IMR-90 (cell line): ENCODE data around the gene HSD3B1. TPM values are rescaled to one million over a fixed set of nuclear protein-coding genes. Genes with fewer than 3 reads are reported as not detected.

ENCODE experiments used
- ATAC-seq: fragments of 200-7000 bp; cut with Tn5 transposase; 2 replicates; pipeline ENCODE4 v1.9.1; 2020; ENCODE audit warnings: low read depth, mild to moderate bottlenecking, moderate library complexity
- BruUV-seq: library from RNA; stranded (reverse); fragments of 400-500 nt; replicated peaks from 2 replicates; lab custom pipeline; 2021; lab: Mats Ljungman, UMichigan
- CTCF ChIA-PET: fragments of 300-600 bp; formaldehyde crosslinking; extraction: SDS; loops from one replicate; lab custom pipeline; 2021; ENCODE audit warnings: antibody characterized with exemption; lab: Yijun Ruan, JAX
- POLR2A ChIA-PET: fragments of 300-600 bp; sonication (Branson Sonifier 250); formaldehyde crosslinking; loops from one replicate; lab custom pipeline; 2022; ENCODE audit warnings: antibody characterized with exemption; ENCODE audit not compliant: unreplicated experiment; lab: Charles Lee
- DNase-seq: peaks from one replicate; pipeline ENCODE4 v3.0.0; 2013
- H2AFZ ChIP-seq: replicated peaks from 2 replicates; pipeline ENCODE3; 2013; ENCODE audit warnings: low read length, mild to moderate bottlenecking; ENCODE audit not compliant: poor library complexity
- H2AK5ac ChIP-seq: 2 replicates; pipeline ENCODE4 v1.6.1; 2013; ENCODE audit warnings: low read depth, low read length, inconsistent platforms
- H2AK9ac ChIP-seq: replicated peaks from 2 replicates; pipeline ENCODE3; 2013; ENCODE audit warnings: mild to moderate bottlenecking, low read depth, low read length, moderate library complexity; ENCODE audit not compliant: poor library complexity
- H2BK120ac ChIP-seq: 2 replicates; pipeline ENCODE4 v1.6.1; 2013; ENCODE audit warnings: low read depth, low read length, inconsistent platforms
- H2BK15ac ChIP-seq: 3 replicates; pipeline ENCODE4 v1.6.1; 2013; ENCODE audit warnings: low read depth, low read length, inconsistent platforms
- H2BK20ac ChIP-seq: 2 replicates; pipeline ENCODE4 v1.6.1; 2013; ENCODE audit warnings: low read depth, mild to moderate bottlenecking, inconsistent platforms, low read length, moderate library complexity
- H2BK5ac ChIP-seq: 2 replicates; pipeline ENCODE4 v1.6.1; 2013; ENCODE audit warnings: mild to moderate bottlenecking, low read depth, low read length, inconsistent platforms; ENCODE audit not compliant: poor library complexity, severe bottlenecking
- H3K14ac ChIP-seq: replicated peaks from 2 replicates; pipeline ENCODE4 v1.6.1; 2013; ENCODE audit warnings: low read depth, low read length, inconsistent platforms
- H3K18ac ChIP-seq: 2 replicates; pipeline ENCODE4 v1.6.1; 2013; ENCODE audit warnings: low read depth, low read length, control low read depth
- H3K23ac ChIP-seq: 2 replicates; pipeline ENCODE4 v1.6.1; 2013; ENCODE audit warnings: low read depth, low read length, inconsistent platforms
- H3K27ac ChIP-seq: 2 replicates; pipeline ENCODE4 v1.5.1; 2013; ENCODE audit warnings: mild to moderate bottlenecking, control low read depth, low read length; ENCODE audit not compliant: insufficient read depth
- H3K27me3 ChIP-seq: 2 replicates; pipeline ENCODE4 v1.6.1; 2013; ENCODE audit warnings: low read length; ENCODE audit not compliant: control insufficient read depth, insufficient read depth
- H3K36me3 ChIP-seq: 2 replicates; pipeline ENCODE4 v1.6.1; 2013; ENCODE audit warnings: low read length, mixed read lengths; ENCODE audit not compliant: control insufficient read depth, insufficient read depth
- H3K4ac ChIP-seq: 2 replicates; pipeline ENCODE4 v1.6.1; 2013; ENCODE audit warnings: low read depth, low read length, inconsistent platforms
- H3K4me1 ChIP-seq: 2 replicates; pipeline ENCODE4 v1.6.1; 2013; ENCODE audit warnings: low read length, mixed read lengths; ENCODE audit not compliant: control insufficient read depth, insufficient read depth
- H3K4me2 ChIP-seq: 2 replicates; pipeline ENCODE4 v1.6.1; 2013; ENCODE audit warnings: low read depth, mild to moderate bottlenecking, control low read depth, low read length, moderate library complexity
- H3K4me3 ChIP-seq: 2 replicates; pipeline ENCODE4 v1.5.1; 2013; ENCODE audit warnings: low read depth, mild to moderate bottlenecking, control low read depth, low read length, moderate library complexity; ENCODE audit not compliant: insufficient read depth
- H3K56ac ChIP-seq: 2 replicates; pipeline ENCODE4 v1.6.1; 2013; ENCODE audit warnings: low read length, inconsistent platforms; ENCODE audit not compliant: insufficient read depth; ENCODE audit errors: extremely low read depth
- H3K79me1 ChIP-seq, 2 experiments: 2 replicates each; pipeline ENCODE4 v1.6.1; 2013; ENCODE audit warnings: low read length in 2 of 2, inconsistent platforms in 1 of 2, low read depth in 1 of 2
- H3K9ac ChIP-seq: 2 replicates; pipeline ENCODE4 v1.6.1; 2013; ENCODE audit warnings: low read depth, low read length, control low read depth
- H3K9me1 ChIP-seq: 2 replicates; pipeline ENCODE4 v1.6.1; 2013; ENCODE audit warnings: low read length, inconsistent platforms; ENCODE audit not compliant: insufficient read depth
- H3K9me3 ChIP-seq: 2 replicates; pipeline ENCODE4 v1.6.1; 2013; ENCODE audit warnings: low read length; ENCODE audit not compliant: control insufficient read depth, insufficient read depth
- H4K20me1 ChIP-seq: 2 replicates; pipeline ENCODE4 v1.6.1; 2013; ENCODE audit warnings: low read length, inconsistent platforms; ENCODE audit not compliant: insufficient read depth
- H4K5ac ChIP-seq: 2 replicates; pipeline ENCODE4 v1.6.1; 2013; ENCODE audit warnings: mild to moderate bottlenecking, low read depth, low read length, control low read depth
- H4K8ac ChIP-seq, 2 experiments: 2 replicates each; pipeline ENCODE4 v1.6.1; 2013; ENCODE audit warnings: low read depth in 2 of 2, low read length in 2 of 2, control low read depth in 1 of 2, inconsistent platforms in 1 of 2
- H4K91ac ChIP-seq: 2 replicates; pipeline ENCODE4 v1.6.1; 2013; ENCODE audit warnings: low read depth, low read length, inconsistent platforms; ENCODE audit not compliant: insufficient read depth
- BHLHE40 ChIP-seq: fragments of 150-350 bp; IDR thresholded peaks from 2 replicates; pipeline ENCODE4 v1.6.1; 2016; ENCODE audit warnings: mild to moderate bottlenecking, low read depth, low read length
- CEBPB ChIP-seq: IDR thresholded peaks from 2 replicates; pipeline ENCODE4 v1.6.1; 2012; ENCODE audit warnings: low read depth, low read length, improper control_type of control experiment
- CHD1 ChIP-seq: IDR thresholded peaks from 2 replicates; pipeline ENCODE4 v1.6.1; 2012; ENCODE audit warnings: low read depth, low read length, improper control_type of control experiment
- CTCF ChIP-seq: conservative IDR thresholded peaks from 2 replicates; pipeline ENCODE4 v1.5.1; 2012; ENCODE audit warnings: mild to moderate bottlenecking, low read depth, low read length, improper control_type of control experiment
- ELK1 ChIP-seq: fragments of 150-350 bp; IDR thresholded peaks from 2 replicates; pipeline ENCODE4 v1.6.1; 2016; ENCODE audit warnings: low read depth, mild to moderate bottlenecking, low read length, moderate library complexity, borderline replicate concordance
- FOS ChIP-seq: fragments of 150-350 bp; IDR thresholded peaks from 2 replicates; pipeline ENCODE4 v1.6.1; 2016; ENCODE audit warnings: low read depth, low read length
- MAFK ChIP-seq: IDR thresholded peaks from 2 replicates; pipeline ENCODE4 v1.6.1; 2012; ENCODE audit warnings: low read depth, low read length, improper control_type of control experiment
- MAZ ChIP-seq: IDR thresholded peaks from 2 replicates; pipeline ENCODE4 v1.6.1; 2012; ENCODE audit warnings: low read depth, mild to moderate bottlenecking, low read length, improper control_type of control experiment, moderate library complexity, borderline replicate concordance
- MXI1 ChIP-seq: IDR thresholded peaks from 2 replicates; pipeline ENCODE4 v1.6.1; 2012; ENCODE audit warnings: low read depth, mild to moderate bottlenecking, low read length, moderate library complexity, borderline replicate concordance
- NFE2L2 ChIP-seq: fragments of 150-350 bp; IDR thresholded peaks from 2 replicates; pipeline ENCODE4 v1.6.1; 2016; ENCODE audit warnings: low read depth, mild to moderate bottlenecking, low read length
- POLR2A ChIP-seq: IDR thresholded peaks from 2 replicates; pipeline ENCODE4 v1.6.1; 2012; ENCODE audit warnings: mild to moderate bottlenecking, low read depth, low read length
- RAD21 ChIP-seq: IDR thresholded peaks from 2 replicates; pipeline ENCODE4 v1.6.1; 2012; ENCODE audit warnings: low read length, improper control_type of control experiment
- RCOR1 ChIP-seq: IDR thresholded peaks from 2 replicates; pipeline ENCODE4 v1.6.1; 2012; ENCODE audit warnings: mild to moderate bottlenecking, low read length, improper control_type of control experiment; ENCODE audit not compliant: insufficient replicate concordance
- RFX5 ChIP-seq: IDR thresholded peaks from 2 replicates; pipeline ENCODE4 v1.8.0; 2012; ENCODE audit warnings: low read depth, mild to moderate bottlenecking, low read length, moderate library complexity
- SMC3 ChIP-seq: fragments of 150-350 bp; IDR thresholded peaks from 2 replicates; pipeline ENCODE4 v1.6.1; 2016; ENCODE audit warnings: low read depth, mild to moderate bottlenecking, antibody characterized with exemption, low read length, moderate library complexity
- USF2 ChIP-seq: fragments of 150-350 bp; IDR thresholded peaks from 2 replicates; pipeline ENCODE4 v1.6.1; 2017; ENCODE audit warnings: mild to moderate bottlenecking, antibody characterized with exemption, low read length, low read depth
- WGBS, 2 experiments: methylation state at CpG; one replicate each; pipeline versions ENCODE4 v1.1.5 to v1.1.7; 2013; ENCODE audit warnings: missing lambda C conversion rate in 2 of 2; ENCODE audit not compliant: insufficient read length in 1 of 2; ENCODE audit errors: extremely low coverage in 2 of 2; 5-methylcytosine and 5-hydroxymethylcytosine counted together
- dilution Hi-C: fragments of 300-500 bp; cut with HindIII; formaldehyde crosslinking; loops from one replicate; pipeline ENCODE4 v1.14.3; 2018; ENCODE audit warnings: low sequenced_read_pairs; ENCODE audit not compliant: unreplicated experiment
- in situ Hi-C: fragments of 300-500 bp; cut with MboI; formaldehyde crosslinking; loops from 3 replicates; pipeline ENCODE4 v1.14.3; 2019; ENCODE audit warnings: low sequenced_read_pairs, inconsistent platforms, mixed read lengths
- intact Hi-C: fragments of 100-400 bp; cut with micrococcal nuclease; formaldehyde crosslinking; loops from 2 replicates; pipeline ENCODE4 v1.10.0; 2022
- polyA plus RNA-seq, 3 experiments: library from polyadenylated mRNA; depleted of rRNA; stranded (reverse); fragments of >200 nt; gene quantifications; 2 replicates each; pipeline ENCODE4 v1.2.3, GENCODE V29; 2012; ENCODE audit warnings: low replicate concordance in 1 of 3
- total RNA-seq: library from RNA; depleted of rRNA; stranded (reverse); fragments of >200 nt; gene quantifications from 2 replicates; pipeline ENCODE4 v1.2.3, GENCODE V29; 2012

The HSD3B1 gene
- total and polyA plus RNA-seq, 2 of the 4 experiments (the other 2 are of a cell fraction) = not detected

GRCh38 chr1:119515221-119515620 is 8.2 kb downstream of the HSD3B1 start:
- H3K4ac ChIP-seq = no peak overlapping the region
- H4K5ac ChIP-seq = no peak overlapping the region
- H3K27me3 ChIP-seq = no peaks in the 10 kb centered on the region; the same call in 1 of the 2 replicates
- no peak overlapping the region for H2AK5ac ChIP-seq
- H3K18ac ChIP-seq = no peak overlapping the region
- no peak overlapping the region for H2AK9ac ChIP-seq
- no peak for ATAC-seq
- no peak overlapping the region for H3K27ac ChIP-seq
- no peak overlapping the region for H4K91ac ChIP-seq
- DNase-seq = no peak
- no peak overlapping the region for H2AFZ ChIP-seq
- no peak overlapping the region for H3K14ac ChIP-seq
- H2BK20ac ChIP-seq = no peak overlapping the region
- H3K23ac ChIP-seq = no peak overlapping the region
- dilution Hi-C loops (no loop called here), in situ Hi-C loops (no loop called here), intact Hi-C loops (no loop called here)
- no peaks in the 10 kb centered on the region for H3K9me3 ChIP-seq
- H2BK15ac ChIP-seq = no peak overlapping the region
- no CpG with 5 or more reads among the region's 5 CpGs for WGBS, 2 experiments
- no peaks in the 10 kb centered on the region for H3K9me1 ChIP-seq
- POLR2A ChIA-PET = no interaction called here
- no peak overlapping the region for H4K8ac ChIP-seq
- no TSS peak for BruUV-seq
- H3K4me2 ChIP-seq = no peak overlapping the region
- H4K20me1 ChIP-seq = no peaks in the 10 kb centered on the region
- no peaks in the 10 kb centered on the region for H3K79me1 ChIP-seq
- no peak for TF ChIP-seq CEBPB
- no peak for TF ChIP-seq USF2
- no peak for TF ChIP-seq FOS
- TF ChIP-seq BHLHE40 = no peak
- TF ChIP-seq SMC3 = no peak
- TF ChIP-seq MXI1 = no peak
- no peak for TF ChIP-seq ELK1
- no peak for TF ChIP-seq CTCF
- TF ChIP-seq RAD21 = no peak
- no peak for TF ChIP-seq NFE2L2
- no peak for TF ChIP-seq RFX5
- TF ChIP-seq CHD1 = no peak
- no peak for TF ChIP-seq MAZ
- TF ChIP-seq POLR2A = no peak
- TF ChIP-seq MAFK = no peak
- no peak for TF ChIP-seq RCOR1
- H3K4me3 ChIP-seq = no peak overlapping the region
- no peak overlapping the region for H3K56ac ChIP-seq
- CTCF ChIA-PET = no interaction called here
- no peaks in the 10 kb centered on the region for H3K36me3 ChIP-seq
- H3K4me1 ChIP-seq = no peaks in the 10 kb centered on the region
- H2BK120ac ChIP-seq = no peak overlapping the region
- no peak overlapping the region for H3K9ac ChIP-seq
- no peak overlapping the region for H2BK5ac ChIP-seq
